WERI-Rb-1 (cell line): ENCODE measurements around the gene CCDC158.
A peak's percentile ranks its signal among the peaks of the same experiment; 100 is the strongest.
"Not testable (repeated sequence)": the region's sequence is repeated elsewhere in the genome, so short reads cannot be mapped to it uniquely, and the experiment has no call there.

Experiments used
- DNase-seq: peaks from one replicate; pipeline ENCODE4 v3.0.0-alpha.2; 2020
- H3K27ac ChIP-seq: fragments of 250-450 bp; sonication (Bioruptor Pico); 2 replicates; pipeline ENCODE4 v1.5.1; 2020; ENCODE audit warnings: mild to moderate bottlenecking, moderate library complexity
- H3K27me3 ChIP-seq: fragments of 250-450 bp; sonication (Bioruptor Pico); 2 replicates; pipeline ENCODE4 v1.5.1; 2021; ENCODE audit warnings: mild to moderate bottlenecking, low read depth, moderate library complexity; ENCODE audit not compliant: insufficient read depth, severe bottlenecking
- H3K36me3 ChIP-seq: fragments of 250-450 bp; sonication (Bioruptor Pico); 2 replicates; pipeline ENCODE4 v1.5.1; 2020; ENCODE audit warnings: mild to moderate bottlenecking, moderate library complexity
- H3K4me3 ChIP-seq: 2 replicates; pipeline ENCODE4 v1.5.1; 2011; ENCODE audit warnings: low read depth, mild to moderate bottlenecking, control low read depth, low read length
- H3K9me3 ChIP-seq: fragments of 250-450 bp; sonication (Bioruptor Pico); 2 replicates; pipeline ENCODE4 v1.5.1; 2021; ENCODE audit warnings: mild to moderate bottlenecking, moderate library complexity; ENCODE audit not compliant: severe bottlenecking
- TF ChIP-seq, protein P1 (sequence below): IDR thresholded peaks from 2 replicates; pipeline ENCODE4 v1.5.1; 2011; ENCODE audit warnings: low read depth, mild to moderate bottlenecking, control low read depth, inconsistent platforms, low read length

The CCDC158 gene

DNA sequence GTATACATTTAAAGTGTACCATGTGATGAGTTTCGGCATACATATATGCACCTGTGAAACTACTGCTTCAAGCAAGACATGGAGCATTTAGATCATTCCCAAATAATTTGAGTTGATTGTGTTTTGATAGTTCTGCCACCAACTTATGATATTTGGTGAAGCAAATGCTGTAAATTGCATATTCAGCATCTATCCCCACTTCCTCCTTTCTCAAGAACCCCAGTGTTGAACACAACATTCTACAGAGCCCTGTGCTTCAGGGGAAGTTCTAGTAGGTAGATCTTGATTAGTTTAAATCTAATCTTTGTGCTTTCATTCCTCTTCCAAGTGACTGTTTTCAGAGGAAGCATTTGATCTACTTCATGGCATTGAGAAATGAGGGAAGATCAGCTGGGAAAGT lies 8.7 kb upstream of the CCDC158 start:
- Histone ChIP-seq H3K4me3 (no peak overlapping the region), H3K9me3 (no peaks in the 10 kb centered on the region), H3K27ac (no peak overlapping the region), H3K27me3 (no peaks in the 10 kb centered on the region), H3K36me3 (no peaks in the 10 kb centered on the region)
- DNase-seq: no peak
- TF ChIP-seq, protein P1, sequence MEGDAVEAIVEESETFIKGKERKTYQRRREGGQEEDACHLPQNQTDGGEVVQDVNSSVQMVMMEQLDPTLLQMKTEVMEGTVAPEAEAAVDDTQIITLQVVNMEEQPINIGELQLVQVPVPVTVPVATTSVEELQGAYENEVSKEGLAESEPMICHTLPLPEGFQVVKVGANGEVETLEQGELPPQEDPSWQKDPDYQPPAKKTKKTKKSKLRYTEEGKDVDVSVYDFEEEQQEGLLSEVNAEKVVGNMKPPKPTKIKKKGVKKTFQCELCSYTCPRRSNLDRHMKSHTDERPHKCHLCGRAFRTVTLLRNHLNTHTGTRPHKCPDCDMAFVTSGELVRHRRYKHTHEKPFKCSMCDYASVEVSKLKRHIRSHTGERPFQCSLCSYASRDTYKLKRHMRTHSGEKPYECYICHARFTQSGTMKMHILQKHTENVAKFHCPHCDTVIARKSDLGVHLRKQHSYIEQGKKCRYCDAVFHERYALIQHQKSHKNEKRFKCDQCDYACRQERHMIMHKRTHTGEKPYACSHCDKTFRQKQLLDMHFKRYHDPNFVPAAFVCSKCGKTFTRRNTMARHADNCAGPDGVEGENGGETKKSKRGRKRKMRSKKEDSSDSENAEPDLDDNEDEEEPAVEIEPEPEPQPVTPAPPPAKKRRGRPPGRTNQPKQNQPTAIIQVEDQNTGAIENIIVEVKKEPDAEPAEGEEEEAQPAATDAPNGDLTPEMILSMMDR: no peak

DNA sequence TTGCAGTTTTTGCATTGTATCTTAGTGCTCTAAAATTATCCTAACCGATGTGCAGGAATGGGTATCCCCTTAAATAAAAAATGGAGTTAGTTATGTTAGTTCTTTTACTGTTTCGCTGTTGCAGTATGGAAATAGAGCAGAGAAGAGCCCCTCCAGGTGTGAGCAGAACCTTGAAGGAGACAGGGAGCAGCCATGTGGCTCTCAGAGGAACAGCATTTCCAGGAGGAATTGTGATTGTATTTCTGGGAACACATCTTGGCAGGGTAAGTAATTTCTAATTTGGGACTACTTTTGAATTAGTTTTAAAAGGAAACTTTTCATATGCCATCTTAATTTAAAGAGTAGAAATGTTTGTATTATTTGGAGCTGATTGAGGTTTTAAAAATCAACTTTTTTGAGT lies 5.3 kb upstream of the CCDC158 start:
- Histone ChIP-seq H3K9me3 (peaks cover 4% of the 10 kb centered on the region), H3K27me3 (no peaks in the 10 kb centered on the region), H3K36me3 (no peaks in the 10 kb centered on the region), H3K4me3 (no peak overlapping the region), H3K27ac (no peak overlapping the region)
- no peak for DNase-seq
- TF ChIP-seq, protein P1: peak; percentile 42; the same call in 1 of the 2 replicates

DNA sequence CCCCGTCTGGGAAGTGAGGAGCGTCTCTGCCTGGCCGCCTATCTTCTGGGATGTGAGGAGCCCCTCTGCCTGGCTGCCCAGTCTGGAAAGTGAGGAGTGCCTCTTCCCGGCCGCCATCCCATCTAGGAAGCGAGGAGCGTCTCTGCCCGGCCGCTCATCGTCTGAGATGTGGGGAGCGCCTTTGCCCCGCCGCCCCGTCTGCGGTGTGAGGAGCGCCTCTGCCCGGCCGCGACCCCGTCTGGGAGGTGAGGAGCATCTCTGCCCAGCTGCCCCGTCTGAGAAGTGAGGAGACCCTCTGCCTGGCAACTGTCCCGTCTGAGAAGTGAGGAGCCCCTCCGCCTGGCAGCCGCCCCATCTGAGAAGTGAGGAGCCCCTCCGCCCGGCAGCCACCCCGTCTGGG lies 2.2 kb upstream of the CCDC158 start:
- H3K27ac ChIP-seq, H3K27me3 ChIP-seq, DNase-seq, H3K4me3 ChIP-seq, H3K36me3 ChIP-seq, H3K9me3 ChIP-seq: not testable (repeated sequence)

DNA sequence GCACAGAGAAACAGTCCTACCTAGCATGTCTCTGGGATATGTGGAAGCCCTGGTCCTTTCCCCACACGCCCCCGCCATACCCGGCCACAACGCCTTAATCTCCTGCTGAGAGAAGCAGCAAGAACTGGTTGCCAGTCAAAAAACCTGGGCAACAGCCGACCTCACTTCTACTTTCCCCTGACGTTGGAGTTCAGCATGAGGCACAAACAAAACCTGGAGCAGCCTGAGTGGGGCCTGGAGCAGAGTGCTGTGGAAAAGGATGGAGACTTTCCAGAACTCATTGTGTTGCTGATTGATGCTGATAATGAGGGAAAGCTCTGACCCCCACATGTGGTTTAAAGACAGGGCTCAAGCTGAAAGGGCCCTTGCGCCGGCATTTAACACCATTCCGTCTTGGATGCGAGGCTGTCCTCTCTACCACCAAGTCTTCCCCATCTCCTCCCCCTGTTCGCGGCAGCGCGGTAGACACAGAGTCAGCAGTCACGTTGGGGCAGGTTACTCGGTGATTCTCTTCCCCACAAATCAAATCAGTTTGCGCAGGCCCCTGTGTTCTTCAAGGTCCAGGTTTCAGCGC lies 666 bp downstream of the CCDC158 start:
- TF ChIP-seq, protein P1: no peak
- no peaks in the 10 kb centered on the region for H3K27me3 ChIP-seq
- H3K4me3 ChIP-seq: no peak overlapping the region
- peaks cover 4% of the 10 kb centered on the region for H3K9me3 ChIP-seq
- H3K27ac ChIP-seq: no peak overlapping the region
- no peak for DNase-seq
- H3K36me3 ChIP-seq: no peaks in the 10 kb centered on the region

DNA sequence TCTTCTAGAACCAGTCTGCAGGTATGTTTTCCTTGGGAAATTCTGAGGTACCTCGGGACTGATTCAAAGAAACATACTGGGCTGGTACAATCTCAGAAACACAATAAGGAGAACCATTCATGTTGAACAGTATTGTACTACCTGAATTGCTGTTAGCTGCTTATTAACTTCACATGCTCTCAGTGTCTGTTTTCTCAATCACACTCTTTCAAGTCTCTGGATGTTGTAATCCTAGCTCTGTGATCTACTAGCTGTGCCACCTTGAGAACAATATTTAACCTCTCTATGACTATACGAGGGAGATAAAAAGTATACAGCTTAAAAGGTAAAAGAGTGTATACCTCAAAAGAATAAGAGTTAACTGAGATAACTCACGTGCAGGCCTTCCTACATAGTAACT lies 10.3 kb downstream of the CCDC158 start:
- DNase-seq: no peak
- Histone ChIP-seq H3K27me3 (no peaks in the 10 kb centered on the region), H3K9me3 (no peaks in the 10 kb centered on the region), H3K27ac (no peak overlapping the region), H3K4me3 (no peak overlapping the region), H3K36me3 (no peaks in the 10 kb centered on the region)
- TF ChIP-seq, protein P1: no peak

DNA sequence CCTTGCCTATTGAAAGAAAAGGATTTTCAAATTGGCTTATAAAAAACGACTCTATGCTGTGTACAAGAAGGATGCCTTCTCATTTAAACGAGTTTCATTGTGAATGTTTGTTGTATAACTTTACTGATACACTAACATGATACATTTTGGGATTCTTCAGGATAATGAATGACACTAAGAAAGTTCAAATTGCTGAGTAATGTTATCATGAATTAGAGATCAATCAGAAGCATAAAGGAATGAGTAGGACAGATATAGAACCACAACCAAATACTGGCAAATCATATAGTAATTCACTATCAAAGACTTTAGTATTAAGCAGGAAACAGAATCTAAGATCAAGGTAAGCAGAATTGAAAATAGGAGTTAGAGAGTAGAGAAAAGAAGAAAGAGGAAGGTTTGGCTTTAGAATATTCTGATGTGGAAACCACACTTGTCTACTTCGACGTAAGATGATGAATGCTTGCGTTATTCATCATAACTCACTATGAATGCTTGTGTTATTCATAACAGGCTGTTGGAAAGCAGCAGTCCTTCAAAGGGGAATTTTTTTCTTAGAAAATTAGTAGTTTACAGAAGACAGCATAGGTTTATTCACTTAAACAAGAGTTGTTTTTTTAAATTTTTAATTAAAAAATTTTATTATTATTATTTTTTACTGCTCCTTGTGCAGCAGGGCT lies 13.4 kb downstream of the CCDC158 start:
- DNase-seq: no peak

More for the DNA sequence above, 13.4 kb downstream of the CCDC158 start:
- H3K4me3 ChIP-seq: no peak overlapping the region
- H3K27ac ChIP-seq: no peak overlapping the region
- H3K36me3 ChIP-seq: no peaks in the 10 kb centered on the region
- TF ChIP-seq, protein P1: no peak
- no peaks in the 10 kb centered on the region for H3K27me3 ChIP-seq
- H3K9me3 ChIP-seq: no peaks in the 10 kb centered on the region
